ENCODE measurements around the gene NLRP10. TPM values are rescaled to one million over a fixed set of nuclear protein-coding genes. Genes with fewer than 3 reads are reported as not detected.

The NLRP10 gene
- total and polyA plus RNA-seq, 2 of the 13 experiments (the other 11 are each of a cell fraction or from before 2014, with no cell fraction given) = not detected

GRCh38 chr11:7986768-7987559 is 21.7 kb upstream of the NLRP10 start, which contains the start of gene EIF3F (continued):
- TF ChIP-seq PRDM15 (CRISPR knock-in tag; IDR thresholded peaks at IDR 0.05) (no peak), ZMAT3 (CRISPR knock-in tag; conservative IDR thresholded peaks at IDR 0.05) (peak; percentile 69; the same call in 1 of the 2 replicates), PPARG (CRISPR knock-in tag; conservative IDR thresholded peaks at IDR 0.05) (peak; percentile 34; the same call in 1 of the 2 replicates), U2AF2 (IDR thresholded peaks at IDR 0.05; ENCODE audit: low read depth, low read length) (no peak), MYNN (CRISPR knock-in tag; IDR thresholded peaks at IDR 0.05; ENCODE audit: low read depth) (no peak), TCF12 (IDR thresholded peaks at IDR 0.05) (no peak), TCF12 (CRISPR knock-in tag; IDR thresholded peaks at IDR 0.05) (0 out of 2 replicates have a peak, but pooled peaks have one; percentile 29), DBP (CRISPR knock-in tag; IDR thresholded peaks at IDR 0.05; ENCODE audit: not compliant biosample characterization) (no peak), ZSCAN12 (CRISPR knock-in tag; IDR thresholded peaks at IDR 0.05) (no peak), AKNA (CRISPR knock-in tag; IDR thresholded peaks at IDR 0.05; ENCODE audit: borderline replicate concordance) (no peak), ZNF362 (CRISPR knock-in tag; IDR thresholded peaks at IDR 0.05; ENCODE audit: borderline replicate concordance) (no peak)
